Skin epidermis (tissue), 12 donors: Measurements from ENCODE around the gene C1orf50.

Source experiments
- H3K27ac ChIP-seq, 21 experiments: fragments of 200-600 bp; sonication (generic) in 11 of 21; one replicate each; pipeline ENCODE4 v1.5.0; 2020; ENCODE audit warnings: mild to moderate bottlenecking in 3 of 21, inconsistent platforms in 2 of 21, moderate library complexity in 2 of 21
- H3K4me3 ChIP-seq, 7 experiments: fragments of 200-600 bp; sonication (generic) in 2 of 7; one replicate each; pipeline ENCODE4 v1.5.0; 2020; ENCODE audit warnings: inconsistent platforms in 2 of 7, mild to moderate bottlenecking in 2 of 7, moderate library complexity in 1 of 7

Gene C1orf50

DNA sequence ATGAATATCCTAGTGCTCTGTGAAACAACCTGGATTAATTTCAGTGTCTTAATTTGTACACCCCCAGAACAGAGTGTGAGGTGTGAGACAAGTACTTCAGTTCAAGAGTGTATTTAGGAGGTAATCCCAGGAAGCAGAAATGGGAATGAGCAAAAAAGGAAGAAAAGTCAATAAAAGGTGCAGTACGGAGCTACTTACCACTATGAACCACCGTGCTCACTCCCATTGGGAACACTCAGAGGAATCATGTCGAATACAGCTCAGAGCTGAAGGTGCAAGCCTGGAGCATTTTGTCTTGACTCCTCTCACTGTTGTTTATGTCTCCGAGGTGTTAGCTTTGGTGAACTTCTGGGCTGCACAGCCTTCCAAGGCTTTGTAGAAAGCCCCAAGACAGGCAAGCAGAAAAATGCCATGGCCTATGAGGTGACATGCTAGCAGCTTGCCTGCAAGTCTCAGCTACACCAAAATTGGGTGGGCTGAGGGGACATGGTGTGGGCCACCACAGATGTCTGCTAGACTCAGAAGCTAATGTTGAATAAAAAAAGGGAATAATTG lies 57.5 kb downstream of the C1orf50 start:
- no peak overlapping the region for H3K4me3 ChIP-seq
- no peak overlapping the region for H3K27ac ChIP-seq

DNA sequence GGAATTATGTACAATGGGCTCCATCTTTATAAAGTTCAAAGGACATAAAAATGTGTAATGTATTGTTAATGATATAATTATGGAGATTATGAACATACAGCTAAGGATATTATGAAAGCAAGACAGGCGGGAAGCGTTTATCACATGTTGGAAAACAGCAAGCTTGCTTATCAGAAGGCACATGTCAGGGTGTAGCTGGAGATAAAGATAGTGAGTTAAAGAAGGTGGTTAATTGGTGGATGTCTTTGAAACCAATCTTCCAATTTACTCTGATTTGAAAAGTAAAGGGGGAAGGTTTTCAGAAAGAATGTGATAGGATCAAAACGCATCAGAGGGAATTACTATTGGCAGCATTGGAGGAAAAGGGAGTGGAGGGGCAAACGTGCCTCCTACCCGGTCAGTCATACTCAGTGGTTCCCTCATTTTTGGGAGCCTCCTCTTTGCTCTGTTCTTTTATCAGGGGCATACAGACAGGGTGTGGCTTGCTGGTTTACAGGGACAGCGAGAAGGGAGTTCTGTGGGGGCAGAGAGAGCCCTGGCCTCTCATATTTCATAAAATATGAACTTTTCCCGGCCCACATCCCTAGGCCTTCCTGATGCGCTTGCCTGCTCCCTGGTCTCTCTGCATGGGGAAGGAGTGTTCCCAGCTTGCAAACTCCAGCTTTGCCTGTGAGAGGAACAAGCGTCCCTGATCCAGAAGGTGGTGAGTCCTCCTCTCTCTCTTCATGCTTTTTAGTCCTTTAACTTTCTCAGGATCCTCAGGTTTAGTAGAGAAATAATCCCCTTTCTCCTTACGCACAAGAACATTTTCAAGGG lies 58.2 kb downstream of the C1orf50 start:
- H3K4me3 ChIP-seq = no peak overlapping the region
- H3K27ac ChIP-seq = no peak overlapping the region
